Vagina (tissue), 2 donors: ENCODE data around the gene TVP23B.
"Not testable (repeated sequence)": the region's sequence is repeated elsewhere in the genome, so short reads cannot be mapped to it uniquely, and the experiment has no call there.

Experiments used
- POLR2A ChIP-seq, 2 donors: fragments of 450-650 bp; IDR thresholded peaks; one replicate each; pipeline ENCODE4 v1.6.1; 2017; ENCODE audit warnings: antibody characterized with exemption in 2 of 2, mild to moderate bottlenecking in 2 of 2, moderate library complexity in 2 of 2
- TF ChIP-seq, protein P1 (sequence below), 3 experiments: fragments of 450-650 bp in 2 of 3; fragments of 200-600 bp in 1 of 3; sonication (generic) in 1 of 3; IDR thresholded peaks; one replicate each; pipeline ENCODE4 v1.5.1; 2017 to 2019; ENCODE audit warnings: antibody characterized with exemption in 3 of 3, mild to moderate bottlenecking in 2 of 3, moderate library complexity in 2 of 3

DNA sequence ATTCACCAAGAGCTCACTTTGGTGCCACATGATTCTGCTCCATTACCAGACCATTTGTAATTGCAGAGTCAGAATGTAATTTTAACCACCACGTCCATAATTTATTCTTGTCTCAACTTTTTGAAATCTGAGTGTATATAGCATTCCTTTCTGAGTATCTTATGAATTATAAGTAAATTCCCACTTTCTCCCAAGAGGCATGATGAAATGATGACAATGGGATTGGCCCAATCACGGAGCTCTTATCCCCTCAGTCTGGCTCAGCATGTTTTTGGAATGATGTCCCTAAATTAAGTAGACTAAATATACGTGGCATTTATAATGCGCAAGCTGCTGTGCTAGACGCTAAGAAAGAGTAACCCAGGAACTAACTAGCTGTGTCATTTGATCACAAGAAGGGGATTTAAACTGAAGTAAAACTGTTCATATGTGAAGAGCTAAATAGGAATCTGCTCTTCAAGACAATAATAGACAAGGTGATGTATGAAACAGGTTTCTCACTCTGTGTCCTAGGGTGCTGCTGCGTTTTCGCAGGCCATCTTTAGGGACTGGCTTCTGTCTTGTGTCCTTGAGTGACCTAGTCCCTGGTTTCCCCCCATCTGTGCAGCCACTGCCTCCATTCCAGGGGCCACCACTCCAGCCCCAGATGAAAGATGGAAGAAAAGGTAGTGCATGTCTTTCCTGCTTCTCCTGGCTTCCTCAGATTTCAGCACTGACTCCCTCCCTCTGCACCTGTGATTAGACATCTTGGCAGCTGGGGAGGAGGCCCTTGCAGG is 41.2 kb upstream of the TVP23B start:
- TF ChIP-seq, protein P1, sequence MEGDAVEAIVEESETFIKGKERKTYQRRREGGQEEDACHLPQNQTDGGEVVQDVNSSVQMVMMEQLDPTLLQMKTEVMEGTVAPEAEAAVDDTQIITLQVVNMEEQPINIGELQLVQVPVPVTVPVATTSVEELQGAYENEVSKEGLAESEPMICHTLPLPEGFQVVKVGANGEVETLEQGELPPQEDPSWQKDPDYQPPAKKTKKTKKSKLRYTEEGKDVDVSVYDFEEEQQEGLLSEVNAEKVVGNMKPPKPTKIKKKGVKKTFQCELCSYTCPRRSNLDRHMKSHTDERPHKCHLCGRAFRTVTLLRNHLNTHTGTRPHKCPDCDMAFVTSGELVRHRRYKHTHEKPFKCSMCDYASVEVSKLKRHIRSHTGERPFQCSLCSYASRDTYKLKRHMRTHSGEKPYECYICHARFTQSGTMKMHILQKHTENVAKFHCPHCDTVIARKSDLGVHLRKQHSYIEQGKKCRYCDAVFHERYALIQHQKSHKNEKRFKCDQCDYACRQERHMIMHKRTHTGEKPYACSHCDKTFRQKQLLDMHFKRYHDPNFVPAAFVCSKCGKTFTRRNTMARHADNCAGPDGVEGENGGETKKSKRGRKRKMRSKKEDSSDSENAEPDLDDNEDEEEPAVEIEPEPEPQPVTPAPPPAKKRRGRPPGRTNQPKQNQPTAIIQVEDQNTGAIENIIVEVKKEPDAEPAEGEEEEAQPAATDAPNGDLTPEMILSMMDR (IDR thresholded peaks at IDR 0.05), result not testable (repeated sequence)
- not testable (repeated sequence) for TF ChIP-seq POLR2A (IDR thresholded peaks at IDR 0.05)
